Small intestine (tissue), 7 donors: ENCODE results near the gene PFDN4. TPM values are rescaled to one million over a fixed set of nuclear protein-coding genes. Genes with fewer than 3 reads are reported as not detected.
A peak's percentile ranks its signal among the peaks of the same experiment; 100 is the strongest.

Experiments
- DNase-seq, 2 donors: peaks; one replicate each; pipeline versions ENCODE4 v3.0.0 to v3.0.0-alpha.2; 2013
- FAIRE-seq: peaks from 2 replicates; lab custom pipeline; 2012; peaks lifted over from hg19 to GRCh38; lab: Jason Lieb, UNC
- H3K27ac ChIP-seq, 3 donors: one replicate each; pipeline ENCODE4 v1.5.1; 2013; ENCODE audit warnings: low read length in 2 of 3, mild to moderate bottlenecking in 2 of 3, control low read depth in 1 of 3, inconsistent platforms in 1 of 3, low read depth in 1 of 3, moderate library complexity in 1 of 3
- H3K27me3 ChIP-seq, 3 donors: one replicate each; pipeline ENCODE4 v1.6.1; 2013; ENCODE audit warnings: low read length in 3 of 3, inconsistent platforms in 1 of 3; ENCODE audit not compliant: control insufficient read depth in 3 of 3, insufficient read depth in 3 of 3
- H3K36me3 ChIP-seq, 3 donors: one replicate each; pipeline ENCODE4 v1.6.1; 2013; ENCODE audit warnings: low read length in 3 of 3, inconsistent platforms in 1 of 3, low read depth in 1 of 3, mild to moderate bottlenecking in 1 of 3, moderate library complexity in 1 of 3; ENCODE audit not compliant: control insufficient read depth in 3 of 3, insufficient read depth in 2 of 3
- H3K4me1 ChIP-seq, 3 donors: one replicate each; pipeline ENCODE4 v1.6.1; 2013; ENCODE audit warnings: low read length in 2 of 3, inconsistent platforms in 1 of 3, low read depth in 1 of 3, mild to moderate bottlenecking in 1 of 3, moderate library complexity in 1 of 3; ENCODE audit not compliant: control insufficient read depth in 3 of 3, insufficient read depth in 2 of 3
- H3K4me3 ChIP-seq, 3 donors: one replicate each; pipeline ENCODE4 v1.5.1; 2013; ENCODE audit warnings: low read length in 3 of 3, control low read depth in 1 of 3, inconsistent platforms in 1 of 3, low read depth in 1 of 3, mild to moderate bottlenecking in 1 of 3, moderate library complexity in 1 of 3
- H3K9me3 ChIP-seq, 2 donors: one replicate each; pipeline ENCODE4 v1.6.1; 2013; ENCODE audit warnings: low read depth in 1 of 2, low read length in 1 of 2; ENCODE audit not compliant: control insufficient read depth in 2 of 2, insufficient read depth in 1 of 2
- WGBS, 3 donors: extraction: QIAGEN DNeasy Blood & Tissue Kit; methylation state at CpG; one replicate each; pipeline ENCODE4 v1.1.7; 2013; 5-methylcytosine and 5-hydroxymethylcytosine counted together
- polyA plus RNA-seq, 4 donors: library from polyadenylated mRNA; stranded (reverse) in 3 of 4; unstranded in 1 of 4; fragments of 200-250 nt in 3 of 4; fragments of 120-200 nt in 1 of 4; gene quantifications; one replicate each; pipeline versions ENCODE4 v1.2.1 to v1.2.3, GENCODE V29; 2013
- donor health status: healthy with polysubstance abuse.
- donor health status: control.
- donor health status: control.
- donor health status: Bipolar disorder and iron deficiency.
- donor health status: healthy.

PFDN4 gene
- polyA plus RNA-seq, 4 donors = 25.9 to 65.3 (median 36.7) TPM

- FAIRE-seq (no peak), DNase-seq (no peak)
- WGBS, 3 donors = 89 to 100% (median 96%) methylated on average over 1 of the region's 1 CpG
- Histone ChIP-seq H3K9me3 (no peaks in the 10 kb centered on the region), H3K36me3 (peaks cover 0 to 5% (median 2%) of the 10 kb centered on the region in 3 donors), H3K4me1 (peaks cover 0 to 9% (median 8%) of the 10 kb centered on the region in 3 donors), H3K27ac (no peak overlapping the region), H3K4me3 (no peak overlapping the region), H3K27me3 (no peaks in the 10 kb centered on the region)
Measured at GRCh38 chr20:54212226-54212625, 4.3 kb downstream of the PFDN4 start.

- no peak overlapping the region for H3K4me3 ChIP-seq
- 84 to 92% (median 90%) methylated on average over 3 of the region's 3 CpGs for WGBS, 3 donors
- no peaks in the 10 kb centered on the region for H3K9me3 ChIP-seq
- H3K4me1 ChIP-seq = peaks cover 0 to 9% (median 8%) of the 10 kb centered on the region in 3 donors
- no peaks in the 10 kb centered on the region for H3K27me3 ChIP-seq
- peaks cover 2 to 7% (median 2%) of the 10 kb centered on the region in 3 donors for H3K36me3 ChIP-seq
- no peak overlapping the region for H3K27ac ChIP-seq
- FAIRE-seq = no peak
- no peak for DNase-seq
Measured at GRCh38 chr20:54212871-54213270, 5.0 kb downstream of the PFDN4 start.

- DNase-seq = no peak
- H3K36me3 ChIP-seq = peaks cover 2 to 7% (median 2%) of the 10 kb centered on the region in 3 donors
- H3K27ac ChIP-seq = no peak overlapping the region
- WGBS, 3 donors = 89 to 95% (median 90%) methylated on average over 8 of the region's 8 CpGs
- no peak overlapping the region for H3K4me3 ChIP-seq
- H3K9me3 ChIP-seq = no peaks in the 10 kb centered on the region
- FAIRE-seq = no peak
- no peaks in the 10 kb centered on the region for H3K27me3 ChIP-seq
- no peaks in the 10 kb centered on the region for H3K4me1 ChIP-seq
Measured at GRCh38 chr20:54214566-54214965, 6.7 kb downstream of the PFDN4 start.

- FAIRE-seq (no peak), DNase-seq (no peak)
- Histone ChIP-seq H3K36me3 (peaks cover 2 to 9% (median 2%) of the 10 kb centered on the region in 3 donors), H3K27me3 (no peaks in the 10 kb centered on the region), H3K27ac (no peak overlapping the region), H3K4me3 (no peak overlapping the region), H3K9me3 (no peaks in the 10 kb centered on the region), H3K4me1 (no peaks in the 10 kb centered on the region)
- 94 to 98% (median 95%) methylated on average over 3 of the region's 3 CpGs for WGBS, 3 donors
Measured at GRCh38 chr20:54215157-54215789, 7.4 kb downstream of the PFDN4 start.

GRCh38 chr20:54217762-54218161 lies 9.9 kb downstream of the PFDN4 start:
- DNase-seq = no peak
- no peaks in the 10 kb centered on the region for H3K9me3 ChIP-seq
- H3K4me3 ChIP-seq = no peak overlapping the region
- H3K27ac ChIP-seq = no peak overlapping the region
- 88 to 91% (median 89%) methylated on average over 7 of the region's 7 CpGs for WGBS, 3 donors
- peaks cover 2 to 14% (median 2%) of the 10 kb centered on the region in 3 donors for H3K36me3 ChIP-seq
- no peaks in the 10 kb centered on the region for H3K27me3 ChIP-seq
- no peak for FAIRE-seq
- no peaks in the 10 kb centered on the region for H3K4me1 ChIP-seq

- H3K27ac ChIP-seq = no peak overlapping the region
- no peak overlapping the region for H3K4me3 ChIP-seq
- no peaks in the 10 kb centered on the region for H3K9me3 ChIP-seq
- H3K4me1 ChIP-seq = no peaks in the 10 kb centered on the region
- DNase-seq = no peak
- peaks cover 2 to 14% (median 2%) of the 10 kb centered on the region in 3 donors for H3K36me3 ChIP-seq
- no peak for FAIRE-seq
- no peaks in the 10 kb centered on the region for H3K27me3 ChIP-seq
Measured at GRCh38 chr20:54218470-54218869, 10.6 kb downstream of the PFDN4 start.

GRCh38 chr20:54219751-54220426 lies 12.0 kb downstream of the PFDN4 start:
- Histone ChIP-seq H3K36me3 (peaks cover 2 to 11% (median 2%) of the 10 kb centered on the region in 3 donors), H3K4me3 (no peak overlapping the region), H3K27ac (no peak overlapping the region), H3K27me3 (no peaks in the 10 kb centered on the region), H3K4me1 (no peaks in the 10 kb centered on the region), H3K9me3 (no peaks in the 10 kb centered on the region)
- FAIRE-seq (peak; percentile 10), DNase-seq (peak in 1 of 2 donors; percentile 26)
- 86 to 90% (median 88%) methylated on average over 6 of the region's 6 CpGs for WGBS, 3 donors

GRCh38 chr20:54220722-54221121 lies 12.8 kb downstream of the PFDN4 start:
- FAIRE-seq (no peak), DNase-seq (no peak)
- Histone ChIP-seq H3K9me3 (no peaks in the 10 kb centered on the region), H3K36me3 (peaks cover 2 to 11% (median 2%) of the 10 kb centered on the region in 3 donors), H3K27ac (no peak overlapping the region), H3K4me3 (no peak overlapping the region), H3K4me1 (no peaks in the 10 kb centered on the region), H3K27me3 (no peaks in the 10 kb centered on the region)
- 93 to 98% (median 97%) methylated on average over 6 of the region's 6 CpGs for WGBS, 3 donors
